ENCODE data around the gene COMP.
A peak's percentile ranks its signal among the peaks of the same experiment; 100 is the strongest.
"Not testable (repeated sequence)": the region's sequence is repeated elsewhere in the genome, so short reads cannot be mapped to it uniquely, and the experiment has no call there.

COMP gene

GRCh38 chr19:18790566-18791314 is at the start of gene COMP:
COMP (minus strand) TSS chr19:18791305; CDS start chr19:18791269, 36 bp downstream.
- no peak for DNase-seq

GRCh38 chr19:18840288-18841267 is 49.5 kb upstream of the COMP start:
- no peak for DNase-seq

- no peak for DNase-seq
Measured at GRCh38 chr19:18839465-18840287, 48.6 kb upstream of the COMP start.

- DNase-seq, result no peak
Measured at GRCh38 chr19:18834644-18834984, 43.5 kb upstream of the COMP start.

GRCh38 chr19:18833849-18834643 is 42.9 kb upstream of the COMP start:
- no peak for DNase-seq

GRCh38 chr19:18833141-18833476 is 42.0 kb upstream of the COMP start:
- no peak for DNase-seq

GRCh38 chr19:18832306-18833140 is 41.4 kb upstream of the COMP start:
- DNase-seq, result peak; percentile 41

GRCh38 chr19:18831524-18832305 is 40.6 kb upstream of the COMP start, which contains the start of gene UPF1:
UPF1 (plus strand) TSS chr19:18831959; CDS start chr19:18832210, 251 bp downstream.
- peak; percentile 97 for DNase-seq

- no peak for DNase-seq
Measured at GRCh38 chr19:18830488-18830887, 39.4 kb upstream of the COMP start.

GRCh38 chr19:18828786-18829185 is 37.7 kb upstream of the COMP start:
- no peak for DNase-seq

GRCh38 chr19:18817574-18817973 is 26.5 kb upstream of the COMP start:
- no peak for DNase-seq

GRCh38 chr19:18816645-18817044 is 25.5 kb upstream of the COMP start:
- DNase-seq, result not testable (repeated sequence)

- DNase-seq, result no peak
Measured at GRCh38 chr19:18815673-18816072, 24.6 kb upstream of the COMP start.

- DNase-seq, result no peak
Measured at GRCh38 chr19:18814063-18814462, 23.0 kb upstream of the COMP start.

GRCh38 chr19:18811638-18812037 is 20.5 kb upstream of the COMP start:
- DNase-seq, result not testable (repeated sequence)

GRCh38 chr19:18809149-18809868 is 18.2 kb upstream of the COMP start:
- no peak for DNase-seq

GRCh38 chr19:18807861-18808331 is 16.8 kb upstream of the COMP start:
- no peak for DNase-seq

- DNase-seq, result no peak
Measured at GRCh38 chr19:18804643-18805042, 13.5 kb upstream of the COMP start.

GRCh38 chr19:18804139-18804601 is 13.1 kb upstream of the COMP start:
- DNase-seq, result no peak

All from activated CD4-positive, alpha-beta T cell treated with anti-CD3 and anti-CD28 coated beads, Interleukin-10, Interleukin-2, amounts not matched to agents 100 ng/mL and 50 ng/mL, durations not matched to agents 16 hours and 8 hours (primary cell).